Activated T-helper 9 cell treated with anti-CD3 and anti-CD28 coated beads, Interleukin-2, amount 50 U/mL, for 16 hours (primary cell): ENCODE measurements around the gene HOXB4.

Source experiments
- DNase-seq: peaks from one replicate; pipeline ENCODE4 v3.0.0-alpha.2; 2020; ENCODE audit warnings: low read depth

The HOXB4 gene

GRCh38 chr17:48589831-48590606, 11.9 kb upstream of the HOXB4 start, which contains the start of gene HOXB3:
Gene HOXB3 (minus strand): TSS chr17:48590241. CDS start chr17:48552474, 37,767 bp downstream.
- no peak for DNase-seq

GRCh38 chr17:48589060-48589830, 11.1 kb upstream of the HOXB4 start:
- DNase-seq, result no peak

- DNase-seq, result no peak
These were observed 10.4 kb upstream of the HOXB4 start for GRCh38 chr17:48588528-48588927.

- no peak for DNase-seq
These were observed 9.9 kb upstream of the HOXB4 start for GRCh38 chr17:48588074-48588415.

GRCh38 chr17:48587276-48588073, 9.3 kb upstream of the HOXB4 start:
- no peak for DNase-seq

- no peak for DNase-seq
These were observed 8.5 kb upstream of the HOXB4 start for GRCh38 chr17:48586355-48587258.

GRCh38 chr17:48584223-48584741, 6.1 kb upstream of the HOXB4 start:
- no peak for DNase-seq

GRCh38 chr17:48583708-48584222, 5.6 kb upstream of the HOXB4 start:
- no peak for DNase-seq

- no peak for DNase-seq
These were observed 4.6 kb upstream of the HOXB4 start for GRCh38 chr17:48582750-48583069.

- DNase-seq, result no peak
These were observed 1.8 kb upstream of the HOXB4 start for GRCh38 chr17:48579760-48580554.

GRCh38 chr17:48579471-48579759, 1.3 kb upstream of the HOXB4 start:
- no peak for DNase-seq

- no peak for DNase-seq
These were observed 693 bp upstream of the HOXB4 start for GRCh38 chr17:48578616-48579470.

- DNase-seq, result no peak
These were observed 712 bp downstream of the HOXB4 start for GRCh38 chr17:48577330-48577945.

GRCh38 chr17:48576479-48577309, 1.5 kb downstream of the HOXB4 start:
- DNase-seq, result no peak

GRCh38 chr17:48575673-48576478, 2.3 kb downstream of the HOXB4 start:
- DNase-seq, result no peak

GRCh38 chr17:48575066-48575582, 3.0 kb downstream of the HOXB4 start:
- DNase-seq, result no peak

- DNase-seq, result no peak
These were observed 3.6 kb downstream of the HOXB4 start for GRCh38 chr17:48574505-48575065.
